GM23338 (cell line): ENCODE results near the gene SFXN1. TPM values are rescaled to one million over a fixed set of nuclear protein-coding genes. Genes with fewer than 3 reads are reported as not detected.

Experiments used
- ATAC-seq: fragments of 200-7000 bp; cut with Tn5 transposase; 3 replicates; pipeline ENCODE4 v1.9.1; 2020
- DNase-seq: peaks from one replicate; pipeline ENCODE4 v3.0.0-alpha.2; 2015; ENCODE audit warnings: low spot score
- H2AFZ ChIP-seq: fragments of 200-600 bp; sonication (generic); 2 replicates; pipeline ENCODE4 v1.8.0; 2016; ENCODE audit warnings: antibody characterized with exemption, mild to moderate bottlenecking, moderate library complexity
- H3F3A ChIP-seq: fragments of 200-600 bp; sonication (generic); replicated peaks from 2 replicates; pipeline ENCODE4 v1.8.0; 2017; ENCODE audit warnings: antibody characterized with exemption, mixed run types, low read depth
- H3K27ac ChIP-seq: fragments of 200-600 bp; sonication (generic); 2 replicates; pipeline ENCODE4 v1.6.1; 2016; ENCODE audit warnings: low read depth
- H3K27me3 ChIP-seq: fragments of 200-600 bp; sonication (generic); 2 replicates; pipeline ENCODE4 v1.8.0; 2016; ENCODE audit warnings: mild to moderate bottlenecking, mixed run types, moderate library complexity; ENCODE audit not compliant: insufficient read depth
- H3K36me3 ChIP-seq: fragments of 200-600 bp; sonication (generic); 2 replicates; pipeline ENCODE4 v1.8.0; 2016; ENCODE audit warnings: mild to moderate bottlenecking; ENCODE audit not compliant: insufficient read depth
- H3K4me1 ChIP-seq: fragments of 200-600 bp; sonication (generic); 2 replicates; pipeline ENCODE4 v1.8.0; 2016; ENCODE audit warnings: mild to moderate bottlenecking, moderate library complexity; ENCODE audit not compliant: insufficient read depth
- H3K4me2 ChIP-seq: fragments of 200-600 bp; sonication (generic); 2 replicates; pipeline ENCODE4 v1.7.1; 2017; ENCODE audit warnings: mixed run types
- H3K4me3 ChIP-seq: fragments of 200-600 bp; sonication (generic); 2 replicates; pipeline ENCODE4 v1.6.1; 2016; ENCODE audit warnings: mixed run types
- H3K79me2 ChIP-seq: fragments of 200-600 bp; sonication (generic); replicated peaks from 2 replicates; pipeline ENCODE4 v1.8.0; 2017; ENCODE audit warnings: mild to moderate bottlenecking; ENCODE audit not compliant: insufficient read depth
- H3K9me2 ChIP-seq: fragments of 200-600 bp; sonication (generic); 2 replicates; pipeline ENCODE4 v1.8.0; 2017; ENCODE audit not compliant: insufficient read depth
- H4K20me1 ChIP-seq: fragments of 200-600 bp; sonication (generic); replicated peaks from 2 replicates; pipeline ENCODE4 v1.8.0; 2017; ENCODE audit warnings: mild to moderate bottlenecking; ENCODE audit not compliant: insufficient read depth
- H3K27ac Mint-ChIP-seq: 2 replicates; pipeline ENCODE4 v1.8.0; 2020; ENCODE audit warnings: inconsistent platforms, mild to moderate bottlenecking, moderate library complexity, mixed read lengths
- H3K27me3 Mint-ChIP-seq: 3 replicates; pipeline ENCODE4 v1.8.0; 2022; ENCODE audit warnings: low read depth, mild to moderate bottlenecking, moderate library complexity, mixed read lengths, inconsistent platforms; ENCODE audit not compliant: insufficient read depth, poor library complexity
- H3K36me3 Mint-ChIP-seq: 3 replicates; pipeline ENCODE4 v1.8.0; 2021; ENCODE audit warnings: low read depth, mild to moderate bottlenecking, inconsistent platforms, moderate library complexity, mixed read lengths
- H3K4me1 Mint-ChIP-seq: 3 replicates; pipeline ENCODE4 v1.8.0; 2020; ENCODE audit warnings: mild to moderate bottlenecking, inconsistent platforms, mixed read lengths
- H3K4me3 Mint-ChIP-seq: 3 replicates; pipeline ENCODE4 v1.8.0; 2021; ENCODE audit warnings: moderate library complexity, mild to moderate bottlenecking, inconsistent platforms, mixed read lengths
- H3K9me3 Mint-ChIP-seq: 3 replicates; pipeline ENCODE4 v1.8.0; 2020; ENCODE audit warnings: moderate library complexity, mild to moderate bottlenecking, inconsistent platforms, mixed read lengths
- POLR2AphosphoS5 ChIP-seq: IDR thresholded peaks from 2 replicates; pipeline ENCODE4 v1.6.1; 2016; ENCODE audit warnings: antibody characterized with exemption, low read depth
- polyA plus RNA-seq: library from polyadenylated mRNA; unstranded; fragments of >200 nt; fragmentation: Nextera tagmentation; extraction: Ambion mirVana; gene quantifications from 2 replicates; pipeline ENCODE4 v1.2.1, GENCODE V29; 2016
- total RNA-seq: library from RNA; depleted of rRNA; stranded (reverse); fragments of >200 nt; shearing (Covaris generic); gene quantifications from 2 replicates; pipeline ENCODE4 v1.2.3, GENCODE V29; 2014
- TF ChIP-seq, protein P1 (sequence below), 2 experiments: fragments of 200-600 bp in 1 of 2; sonication (generic) in 1 of 2; conservative IDR thresholded peaks; 2 replicates each; pipeline versions ENCODE4 v1.5.1 to v1.6.1; 2016 to 2017; ENCODE audit warnings: antibody characterized with exemption in 2 of 2, low read depth in 2 of 2, mild to moderate bottlenecking in 2 of 2, moderate library complexity in 1 of 2
- TF ChIP-seq, protein P2 (sequence below): fragments of 250-450 bp; sonication (Bioruptor Pico); IDR thresholded peaks from 2 replicates; pipeline ENCODE4 v1.5.0; 2020; ENCODE audit warnings: mild to moderate bottlenecking, moderate library complexity

SFXN1 gene
- total and polyA plus RNA-seq, 2 experiments from 2014 or later = 44.0 to 97.7 TPM

DNA sequence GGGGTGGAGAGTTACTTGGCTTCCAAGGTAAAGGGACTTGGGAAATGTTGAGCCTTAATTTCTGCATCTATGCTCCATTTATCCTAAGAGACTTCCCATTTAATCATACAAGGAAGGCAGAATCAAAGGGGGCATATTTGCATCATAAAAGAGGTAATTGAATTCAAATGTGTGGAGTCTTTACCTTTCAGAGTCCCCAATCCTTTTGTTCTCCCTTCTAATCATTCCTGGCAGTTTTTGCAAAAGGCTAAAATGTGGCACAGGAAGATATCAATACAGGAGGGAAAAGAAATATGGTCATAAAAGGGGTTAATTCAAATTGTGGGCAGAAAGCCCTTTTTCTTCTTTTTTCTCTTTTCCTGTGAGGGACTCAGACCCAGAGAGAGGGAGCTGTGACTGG lies 69.5 kb downstream of the SFXN1 start (continued):
- TF ChIP-seq, protein P1, sequence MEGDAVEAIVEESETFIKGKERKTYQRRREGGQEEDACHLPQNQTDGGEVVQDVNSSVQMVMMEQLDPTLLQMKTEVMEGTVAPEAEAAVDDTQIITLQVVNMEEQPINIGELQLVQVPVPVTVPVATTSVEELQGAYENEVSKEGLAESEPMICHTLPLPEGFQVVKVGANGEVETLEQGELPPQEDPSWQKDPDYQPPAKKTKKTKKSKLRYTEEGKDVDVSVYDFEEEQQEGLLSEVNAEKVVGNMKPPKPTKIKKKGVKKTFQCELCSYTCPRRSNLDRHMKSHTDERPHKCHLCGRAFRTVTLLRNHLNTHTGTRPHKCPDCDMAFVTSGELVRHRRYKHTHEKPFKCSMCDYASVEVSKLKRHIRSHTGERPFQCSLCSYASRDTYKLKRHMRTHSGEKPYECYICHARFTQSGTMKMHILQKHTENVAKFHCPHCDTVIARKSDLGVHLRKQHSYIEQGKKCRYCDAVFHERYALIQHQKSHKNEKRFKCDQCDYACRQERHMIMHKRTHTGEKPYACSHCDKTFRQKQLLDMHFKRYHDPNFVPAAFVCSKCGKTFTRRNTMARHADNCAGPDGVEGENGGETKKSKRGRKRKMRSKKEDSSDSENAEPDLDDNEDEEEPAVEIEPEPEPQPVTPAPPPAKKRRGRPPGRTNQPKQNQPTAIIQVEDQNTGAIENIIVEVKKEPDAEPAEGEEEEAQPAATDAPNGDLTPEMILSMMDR (conservative IDR thresholded peaks at IDR 0.05; ENCODE audit: low read depth in 2 of 2) = no peak

DNA sequence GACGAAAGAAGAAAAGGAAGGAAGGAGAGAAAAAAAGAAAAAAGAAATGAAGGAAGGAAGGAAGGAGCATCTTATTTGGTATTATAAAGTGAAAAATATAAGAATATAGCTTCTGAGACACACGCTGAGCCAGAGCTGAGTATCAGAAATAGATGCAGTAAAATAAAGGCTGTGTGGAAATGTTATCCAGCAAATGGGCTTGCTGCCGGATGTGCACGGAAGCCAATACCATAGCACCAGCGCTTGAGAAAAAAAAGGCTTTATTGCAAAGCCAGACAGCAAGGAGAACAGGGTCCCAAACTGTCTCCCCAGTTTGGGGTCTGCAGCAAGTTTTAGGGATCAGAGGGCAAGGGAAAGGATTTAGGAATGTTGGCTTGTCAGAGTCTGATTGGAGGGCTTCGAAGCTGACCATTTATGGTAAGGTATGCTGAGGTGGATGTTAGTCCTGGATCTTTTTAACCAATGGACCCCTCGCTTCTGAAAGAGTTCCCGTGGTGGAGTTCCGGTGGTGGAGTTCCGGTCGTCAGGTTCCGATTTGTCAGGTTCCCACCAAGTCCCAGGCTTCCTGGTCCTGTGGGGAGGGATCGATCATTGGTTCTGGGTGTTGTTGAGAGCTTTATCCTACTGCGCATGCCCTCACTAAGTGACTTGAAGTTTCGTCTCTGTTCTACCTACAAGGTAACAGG lies 70.4 kb downstream of the SFXN1 start:
- Mint-ChIP-seq H3K4me1 (peaks cover 41% of the 10 kb centered on the region), H3K27me3 (peaks cover 16% of the 10 kb centered on the region), H3K27ac (peak overlapping the region; percentile 95), H3K9me3 (peaks cover 2% of the 10 kb centered on the region; the same call in 2 of the 3 replicates), H3K36me3 (no peaks in the 10 kb centered on the region), H3K4me3 (peak overlapping the region; percentile 18; the same call in 1 of the 3 replicates)
- Histone ChIP-seq H4K20me1 (no peaks in the 10 kb centered on the region), H3K4me2 (peak overlapping the region; percentile 35), H3K36me3 (no peaks in the 10 kb centered on the region), H3K79me2 (no peaks in the 10 kb centered on the region), H3K27me3 (no peaks in the 10 kb centered on the region), H3K4me1 (peaks cover 17% of the 10 kb centered on the region), H3F3A (no peaks in the 10 kb centered on the region), H3K27ac (peak overlapping the region; percentile 81), H2AFZ (no peak overlapping the region), H3K9me2 (peaks cover 6% of the 10 kb centered on the region; the same call in 1 of the 2 replicates), H3K4me3 (peak overlapping the region; percentile 3; the same call in 1 of the 2 replicates)
- DNase-seq (peak; percentile 89), ATAC-seq (peak; percentile 83)
- TF ChIP-seq POLR2AphosphoS5 = 0 out of 2 replicates have a peak, but pooled peaks have one; percentile 13
- TF ChIP-seq, protein P2, sequence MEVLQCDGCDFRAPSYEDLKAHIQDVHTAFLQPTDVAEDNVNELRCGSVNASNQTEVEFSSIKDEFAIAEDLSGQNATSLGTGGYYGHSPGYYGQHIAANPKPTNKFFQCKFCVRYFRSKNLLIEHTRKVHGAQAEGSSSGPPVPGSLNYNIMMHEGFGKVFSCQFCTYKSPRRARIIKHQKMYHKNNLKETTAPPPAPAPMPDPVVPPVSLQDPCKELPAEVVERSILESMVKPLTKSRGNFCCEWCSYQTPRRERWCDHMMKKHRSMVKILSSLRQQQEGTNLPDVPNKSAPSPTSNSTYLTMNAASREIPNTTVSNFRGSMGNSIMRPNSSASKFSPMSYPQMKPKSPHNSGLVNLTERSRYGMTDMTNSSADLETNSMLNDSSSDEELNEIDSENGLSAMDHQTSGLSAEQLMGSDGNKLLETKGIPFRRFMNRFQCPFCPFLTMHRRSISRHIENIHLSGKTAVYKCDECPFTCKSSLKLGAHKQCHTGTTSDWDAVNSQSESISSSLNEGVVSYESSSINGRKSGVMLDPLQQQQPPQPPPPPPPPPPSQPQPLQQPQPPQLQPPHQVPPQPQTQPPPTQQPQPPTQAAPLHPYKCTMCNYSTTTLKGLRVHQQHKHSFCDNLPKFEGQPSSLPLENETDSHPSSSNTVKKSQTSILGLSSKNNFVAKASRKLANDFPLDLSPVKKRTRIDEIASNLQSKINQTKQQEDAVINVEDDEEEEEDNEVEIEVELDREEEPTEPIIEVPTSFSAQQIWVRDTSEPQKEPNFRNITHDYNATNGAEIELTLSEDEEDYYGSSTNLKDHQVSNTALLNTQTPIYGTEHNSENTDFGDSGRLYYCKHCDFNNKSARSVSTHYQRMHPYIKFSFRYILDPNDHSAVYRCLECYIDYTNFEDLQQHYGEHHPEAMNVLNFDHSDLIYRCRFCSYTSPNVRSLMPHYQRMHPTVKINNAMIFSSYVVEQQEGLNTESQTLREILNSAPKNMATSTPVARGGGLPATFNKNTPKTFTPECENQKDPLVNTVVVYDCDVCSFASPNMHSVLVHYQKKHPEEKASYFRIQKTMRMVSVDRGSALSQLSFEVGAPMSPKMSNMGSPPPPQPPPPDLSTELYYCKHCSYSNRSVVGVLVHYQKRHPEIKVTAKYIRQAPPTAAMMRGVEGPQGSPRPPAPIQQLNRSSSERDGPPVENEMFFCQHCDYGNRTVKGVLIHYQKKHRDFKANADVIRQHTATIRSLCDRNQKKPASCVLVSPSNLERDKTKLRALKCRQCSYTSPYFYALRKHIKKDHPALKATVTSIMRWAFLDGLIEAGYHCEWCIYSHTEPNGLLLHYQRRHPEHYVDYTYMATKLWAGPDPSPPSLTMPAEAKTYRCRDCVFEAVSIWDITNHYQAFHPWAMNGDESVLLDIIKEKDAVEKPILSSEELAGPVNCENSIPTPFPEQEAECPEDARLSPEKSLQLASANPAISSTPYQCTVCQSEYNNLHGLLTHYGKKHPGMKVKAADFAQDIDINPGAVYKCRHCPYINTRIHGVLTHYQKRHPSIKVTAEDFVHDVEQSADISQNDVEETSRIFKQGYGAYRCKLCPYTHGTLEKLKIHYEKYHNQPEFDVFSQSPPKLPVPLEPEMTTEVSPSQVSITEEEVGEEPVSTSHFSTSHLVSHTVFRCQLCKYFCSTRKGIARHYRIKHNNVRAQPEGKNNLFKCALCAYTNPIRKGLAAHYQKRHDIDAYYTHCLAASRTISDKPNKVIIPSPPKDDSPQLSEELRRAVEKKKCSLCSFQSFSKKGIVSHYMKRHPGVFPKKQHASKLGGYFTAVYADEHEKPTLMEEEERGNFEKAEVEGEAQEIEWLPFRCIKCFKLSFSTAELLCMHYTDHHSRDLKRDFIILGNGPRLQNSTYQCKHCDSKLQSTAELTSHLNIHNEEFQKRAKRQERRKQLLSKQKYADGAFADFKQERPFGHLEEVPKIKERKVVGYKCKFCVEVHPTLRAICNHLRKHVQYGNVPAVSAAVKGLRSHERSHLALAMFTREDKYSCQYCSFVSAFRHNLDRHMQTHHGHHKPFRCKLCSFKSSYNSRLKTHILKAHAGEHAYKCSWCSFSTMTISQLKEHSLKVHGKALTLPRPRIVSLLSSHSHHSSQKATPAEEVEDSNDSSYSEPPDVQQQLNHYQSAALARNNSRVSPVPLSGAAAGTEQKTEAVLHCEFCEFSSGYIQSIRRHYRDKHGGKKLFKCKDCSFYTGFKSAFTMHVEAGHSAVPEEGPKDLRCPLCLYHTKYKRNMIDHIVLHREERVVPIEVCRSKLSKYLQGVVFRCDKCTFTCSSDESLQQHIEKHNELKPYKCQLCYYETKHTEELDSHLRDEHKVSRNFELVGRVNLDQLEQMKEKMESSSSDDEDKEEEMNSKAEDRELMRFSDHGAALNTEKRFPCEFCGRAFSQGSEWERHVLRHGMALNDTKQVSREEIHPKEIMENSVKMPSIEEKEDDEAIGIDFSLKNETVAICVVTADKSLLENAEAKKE = no peak
